K562 (cell line): Measurements from ENCODE around the gene CHRNA10. TPM values are rescaled to one million over a fixed set of nuclear protein-coding genes. Genes with fewer than 3 reads are reported as not detected.
"Not testable (repeated sequence)": the region's sequence is repeated elsewhere in the genome, so short reads cannot be mapped to it uniquely, and the experiment has no call there.

ENCODE experiments used
- ATAC-seq: fragments of 200-7000 bp; cut with Tn5 transposase; 3 replicates; pipeline ENCODE4 v1.9.1; 2020; ENCODE audit warnings: moderate library complexity
- BruUV-seq: library from RNA; stranded (reverse); fragments of 400-500 nt; replicated peaks from 2 replicates; lab custom pipeline; 2021; lab: Mats Ljungman, UMichigan
- CTCF ChIA-PET: fragments of 300-600 bp; formaldehyde crosslinking; extraction: SDS; loops from one replicate; lab custom pipeline; 2021; ENCODE audit warnings: low intra/inter-chr PET ratio; lab: Yijun Ruan, JAX
- POLR2A ChIA-PET: fragments of 300-600, 350-650 bp; sonication (Branson Sonifier 250); formaldehyde crosslinking; extraction: SDS; loops from one replicate; lab custom pipeline; 2021; ENCODE audit warnings: antibody characterized with exemption, inconsistent platforms; lab: Yijun Ruan, JAX
- DNase-seq, 4 experiments: peaks; one replicate each; pipeline versions ENCODE4 v3.0.0 to v3.0.0-alpha.2; 2011 to 2018; ENCODE audit warnings: low spot score in 3 of 4, mixed read lengths in 3 of 4; ENCODE audit errors: extremely low read depth in 1 of 4
- FAIRE-seq: peaks from 2 replicates; lab custom pipeline; 2011; peaks lifted over from hg19 to GRCh38; lab: Jason Lieb, UNC
- H2AFZ ChIP-seq: 2 replicates; pipeline ENCODE4 v1.6.0; 2011; ENCODE audit warnings: low read depth, low read length, control low read depth, inconsistent platforms
- H3K27ac ChIP-seq: fragments of 200-600 bp; 3 replicates; pipeline ENCODE4 v1.8.0; 2011; ENCODE audit warnings: low read depth, mild to moderate bottlenecking, control low read depth, inconsistent platforms, low read length, moderate library complexity, mixed read lengths; ENCODE audit errors: extremely low read depth
- H3K27me3 ChIP-seq, 2 experiments: fragments of 300-600 bp in 1 of 2; 2 replicates in 1 of 2; 3 replicates in 1 of 2; pipeline versions ENCODE4 v1.6.0 to v1.8.0; 2011; ENCODE audit warnings: inconsistent platforms in 2 of 2, low read length in 2 of 2, mild to moderate bottlenecking in 1 of 2, mixed read lengths in 1 of 2, moderate library complexity in 1 of 2; ENCODE audit not compliant: control insufficient read depth in 2 of 2, insufficient read depth in 2 of 2
- H3K36me3 ChIP-seq: fragments of 300-600 bp; 3 replicates; pipeline ENCODE4 v1.8.0; 2011; ENCODE audit warnings: mild to moderate bottlenecking, low read length, inconsistent platforms; ENCODE audit not compliant: control insufficient read depth, insufficient read depth
- H3K4me1 ChIP-seq, 2 experiments: fragments of 200-600 bp in 1 of 2; replicated peaks in 1 of 2; 2 replicates in 1 of 2; 3 replicates in 1 of 2; pipeline versions ENCODE4 v1.5.1 to v1.8.0; 2011; ENCODE audit warnings: inconsistent platforms in 2 of 2, low read length in 2 of 2, mild to moderate bottlenecking in 1 of 2, mixed read lengths in 1 of 2, moderate library complexity in 1 of 2; ENCODE audit not compliant: control insufficient read depth in 2 of 2, insufficient read depth in 2 of 2
- H3K4me2 ChIP-seq: 2 replicates; pipeline ENCODE4 v1.6.1; 2011; ENCODE audit warnings: low read length, control low read depth, inconsistent platforms, mixed read lengths; ENCODE audit not compliant: insufficient read depth
- H3K4me3 ChIP-seq: fragments of 200-600 bp; sonication (generic), shearing (Covaris generic); 2 replicates; pipeline ENCODE4 v1.5.1; 2016; ENCODE audit warnings: control low read depth, inconsistent platforms
- H3K79me2 ChIP-seq: fragments of 200-600 bp; 3 replicates; pipeline ENCODE4 v1.8.0; 2011; ENCODE audit warnings: low read length, inconsistent platforms; ENCODE audit not compliant: control insufficient read depth, insufficient read depth
- H3K9ac ChIP-seq, 2 experiments: 2 replicates each; pipeline versions ENCODE4 v1.6.0 to v1.6.1; 2011; ENCODE audit warnings: low read depth in 2 of 2, low read length in 2 of 2, control low read depth in 1 of 2, inconsistent platforms in 1 of 2, mild to moderate bottlenecking in 1 of 2, mixed read lengths in 1 of 2; ENCODE audit not compliant: insufficient read depth in 1 of 2
- H3K9me1 ChIP-seq: one replicate; pipeline ENCODE4 v1.6.0; 2011; ENCODE audit warnings: inconsistent platforms, mild to moderate bottlenecking, low read length, moderate library complexity; ENCODE audit not compliant: control insufficient read depth, insufficient read depth
- H3K9me3 ChIP-seq: replicated peaks from 2 replicates; pipeline ENCODE4 v1.5.1; 2011; ENCODE audit warnings: low read depth, low read length, inconsistent platforms; ENCODE audit not compliant: control insufficient read depth, insufficient read depth
- H4K20me1 ChIP-seq: replicated peaks from 2 replicates; pipeline ENCODE4 v1.6.1; 2011; ENCODE audit warnings: low read length, inconsistent platforms, mixed read lengths; ENCODE audit not compliant: control insufficient read depth, insufficient read depth
- MYC ChIP-seq, 2 experiments: fragments of 250-450 bp in 1 of 2; sonication (Bioruptor Pico) in 1 of 2; IDR thresholded peaks; 2 replicates each; pipeline versions ENCODE4 v1.5.1 to v1.6.1; 2012 to 2021; ENCODE audit warnings: low read depth in 2 of 2, borderline replicate concordance in 1 of 2, improper control_type of control experiment in 1 of 2, low read length in 1 of 2, mild to moderate bottlenecking in 1 of 2, moderate library complexity in 1 of 2
- NFIC ChIP-seq: fragments of 450-650 bp; IDR thresholded peaks from 2 replicates; pipeline ENCODE4 v1.6.1; 2017; ENCODE audit warnings: mild to moderate bottlenecking, inconsistent platforms
- RBM25 ChIP-seq: fragments of 200-400 bp; formaldehyde crosslinking; IDR thresholded peaks from 2 replicates; pipeline ENCODE4 v1.6.1; 2018; ENCODE audit warnings: low read length, low read depth, moderate library complexity; ENCODE audit not compliant: severe bottlenecking
- ZKSCAN1 ChIP-seq: fragments of 150-350 bp; IDR thresholded peaks from 2 replicates; pipeline ENCODE4 v1.6.1; 2016; ENCODE audit warnings: low read depth, low read length
- ZNF707 ChIP-seq: fragments of 250-450 bp; sonication (Bioruptor Pico); conservative IDR thresholded peaks from 2 replicates; pipeline ENCODE4 v1.8.0; 2022; ENCODE audit warnings: inconsistent platforms, mild to moderate bottlenecking, moderate library complexity
- WGBS: fragments of 100-300 bp; shearing (Covaris generic); methylation state at CpG from one replicate; pipeline ENCODE4 v1.1.6; 2016; ENCODE audit warnings: low coverage, mixed read lengths; ENCODE audit not compliant: insufficient coverage; ENCODE audit errors: missing lambda C conversion rate; 5-methylcytosine and 5-hydroxymethylcytosine counted together
- in situ Hi-C: fragments of 300-500 bp; cut with MboI; formaldehyde crosslinking; loops from 4 replicates; pipeline ENCODE4 v1.15.0; 2018; ENCODE audit warnings: inconsistent platforms, mixed read lengths
- intact Hi-C: fragments of 100-400 bp; cut with micrococcal nuclease; formaldehyde crosslinking; loops from 2 replicates; pipeline ENCODE4 v1.14.2; 2022
- polyA plus RNA-seq, 8 experiments: library from polyadenylated mRNA; depleted of rRNA in 4 of 8; stranded (reverse) in 5 of 8; unstranded in 3 of 8; fragments of >200 nt; fragmentation: Nextera tagmentation in 2 of 8; fragmentation: Illumina TruSeq in 1 of 8; extraction: Ambion mirVana in 2 of 8; extraction: Trizol in 1 of 8; gene quantifications; 2 replicates each; pipeline versions ENCODE4 v1.2.1 to v1.2.3, GENCODE V29; 2011 to 2014; ENCODE audit warnings: inconsistent platforms in 1 of 8, missing spikeins in 1 of 8
- total RNA-seq, 7 experiments: library from RNA; depleted of rRNA in 6 of 7; stranded (reverse); fragments of >200 nt in 6 of 7; fragmentation: Illumina TruSeq in 2 of 7; extraction: Trizol in 2 of 7; gene quantifications; 2 replicates each; pipeline versions ENCODE4 v1.2.1 to v1.2.3, GENCODE V29; 2011 to 2021; ENCODE audit warnings: low replicate concordance in 1 of 7

CHRNA10 gene
- total and polyA plus RNA-seq, 9 of the 15 experiments (the other 6 are each of a cell fraction or from before 2014, with no cell fraction given) = 0.35 to 1.9 (median 0.81) TPM

GRCh38 chr11:3659595-3660515, 11.3 kb downstream of the CHRNA10 start:
- H3K9me3 ChIP-seq = no peaks in the 10 kb centered on the region
- H3K4me1 ChIP-seq = peaks cover 0 to 5% of the 10 kb centered on the region in 2 experiments; a peak in 2 of 5 replicates
- H3K79me2 ChIP-seq = no peaks in the 10 kb centered on the region
- no peak overlapping the region for H3K4me2 ChIP-seq
- no peak overlapping the region for H3K4me3 ChIP-seq
- BruUV-seq = no TSS peak
- no peak for ATAC-seq
- H3K9me1 ChIP-seq = no peaks in the 10 kb centered on the region
- CTCF ChIA-PET = no interaction called here
- no peak overlapping the region for H2AFZ ChIP-seq
- FAIRE-seq = no peak
- in situ Hi-C loops (no loop called here), intact Hi-C loops (no loop called here)
- no peak overlapping the region for H3K27ac ChIP-seq
- peak overlapping the region in 1 of 2 experiments; percentile 36; a peak in 1 of 4 replicates for H3K9ac ChIP-seq
- no peak for TF ChIP-seq MYC (IDR thresholded peaks at IDR 0.05; ENCODE audit: low read depth, low read length)
- no peak for TF ChIP-seq MYC (CRISPR knock-in tag; IDR thresholded peaks at IDR 0.05; ENCODE audit: borderline replicate concordance, low read depth)
- peak; percentile 58 for TF ChIP-seq NFIC
- TF ChIP-seq, all 486 proteins: peak for 1
- POLR2A ChIA-PET = interaction anchor here (0.7 to 1.2 kb wide), 3 partner anchors 11 to 520 kb away, joined by 3 to 5 read pairs (median 3); partner anchors contain the start of gene CHRNA10
- no peaks in the 10 kb centered on the region for H3K36me3 ChIP-seq
- H3K27me3 ChIP-seq = peaks cover 32 to 37% of the 10 kb centered on the region in 2 experiments
- peaks cover 7% of the 10 kb centered on the region; the same call in 1 of the 2 replicates for H4K20me1 ChIP-seq
- DNase-seq = no peak
- WGBS = 13% methylated on average over 29 of the region's 33 CpGs

- in situ Hi-C loops (no loop called here), intact Hi-C loops (no loop called here)
- Histone ChIP-seq H3K4me3 (no peak overlapping the region), H3K9ac (no peak overlapping the region; a peak in 1 of 4 replicates), H2AFZ (no peak overlapping the region), H3K27ac (no peak overlapping the region), H3K9me1 (no peaks in the 10 kb centered on the region), H3K27me3 (peaks cover 32 to 37% of the 10 kb centered on the region in 2 experiments), H3K9me3 (no peaks in the 10 kb centered on the region), H3K79me2 (no peaks in the 10 kb centered on the region), H3K4me1 (peaks cover 3 to 5% of the 10 kb centered on the region in 2 experiments; a peak in 4 of 5 replicates), H3K36me3 (no peaks in the 10 kb centered on the region), H4K20me1 (peaks cover 7% of the 10 kb centered on the region; the same call in 1 of the 2 replicates), H3K4me2 (no peak overlapping the region)
- FAIRE-seq = no peak
- ATAC-seq = no peak
- BruUV-seq = no TSS peak
- 2% methylated on average over 7 of the region's 8 CpGs for WGBS
- peak; percentile 74 for TF ChIP-seq ZNF707 (CRISPR knock-in tag)
- no peak for TF ChIP-seq RBM25
- no peak for TF ChIP-seq ZKSCAN1
- CTCF ChIA-PET = no interaction called here
- DNase-seq = no peak
- POLR2A ChIA-PET = no interaction called here
Observed at GRCh38 chr11:3658252-3658651, 12.9 kb downstream of the CHRNA10 start.

GRCh38 chr11:3657331-3657730, 13.9 kb downstream of the CHRNA10 start:
- H3K4me3 ChIP-seq, FAIRE-seq, H3K9me1 ChIP-seq, H3K9me3 ChIP-seq, H3K4me1 ChIP-seq, H4K20me1 ChIP-seq, H3K27ac ChIP-seq, H3K79me2 ChIP-seq, BruUV-seq, in situ Hi-C loops, H3K36me3 ChIP-seq, H3K9ac ChIP-seq, DNase-seq, intact Hi-C loops, H3K4me2 ChIP-seq, H2AFZ ChIP-seq, ATAC-seq: not testable (repeated sequence)
- 1% methylated on average over 5 of the region's 5 CpGs for WGBS
- ChIA-PET POLR2A (interaction anchor here (0.7 kb wide), 1 partner anchor 9 kb away, joined by 3 read pairs; no protein-coding TSS in a partner anchor), CTCF (interaction anchor here (0.7 kb wide), 1 partner anchor 393 kb away, joined by 3 read pairs; no protein-coding TSS in a partner anchor)
- H3K27me3 ChIP-seq = peaks cover 32 to 37% of the 10 kb centered on the region in 2 experiments
